ENCODE results near the gene ADAMTS1. TPM values are rescaled to one million over a fixed set of nuclear protein-coding genes. Genes with fewer than 3 reads are reported as not detected.

The ADAMTS1 gene
- total and polyA plus RNA-seq, 2 donors (not counting 3 experiments of a cell fraction or from before 2014, with no cell fraction given): 15.4 to 16.3 TPM

- H3K4me1 ChIP-seq (ENCODE audit: control insufficient read depth, extremely low read depth, insufficient read depth, low read length): no peaks in the 10 kb centered on the region
- no TSS peak for BruUV-seq (replicated peaks)
- intact Hi-C loops (cut with micrococcal nuclease) (no loop called here), dilution Hi-C loops (cut with MboI; ENCODE audit: extremely low pct_ligation_motif_present, low sequenced_read_pairs) (no loop called here)
- no peaks in the 10 kb centered on the region for H3K9me3 ChIP-seq (replicated peaks; ENCODE audit: control insufficient read depth, insufficient read depth, low read length)
- no peaks in the 10 kb centered on the region for H3K9me1 ChIP-seq (replicated peaks; ENCODE audit: control insufficient read depth, extremely low read depth, insufficient read depth, low read length)
- H3K27me3 ChIP-seq (ENCODE audit: control insufficient read depth in 2 of 2, insufficient read depth in 2 of 2, low read length in 2 of 2): peaks cover 0 to 3% of the 10 kb centered on the region in 2 experiments
- no peak overlapping the region for H3K4me2 ChIP-seq (ENCODE audit: insufficient read depth, low read length)
- no peaks in the 10 kb centered on the region for H4K20me1 ChIP-seq (replicated peaks; ENCODE audit: control insufficient read depth, extremely low read depth, insufficient read depth, low read length)
- H3K79me2 ChIP-seq (ENCODE audit: control insufficient read depth, insufficient read depth, low read length): no peaks in the 10 kb centered on the region
- no peak for TF ChIP-seq MAX (IDR thresholded peaks at IDR 0.05; ENCODE audit: insufficient read depth, insufficient read length)
- no peak for TF ChIP-seq JUN (IDR thresholded peaks at IDR 0.05; ENCODE audit: borderline replicate concordance, insufficient read depth, insufficient read length, low read depth)
- no peak for TF ChIP-seq EZH2 (IDR thresholded peaks at IDR 0.05; ENCODE audit: borderline replicate concordance, low read depth, low read length, severe bottlenecking)
- TF ChIP-seq FOS (IDR thresholded peaks at IDR 0.05; ENCODE audit: borderline replicate concordance, insufficient read depth, low read length): no peak
- no peak for TF ChIP-seq POLR2A (IDR thresholded peaks at IDR 0.05; ENCODE audit: low read depth, low read length)
- TF ChIP-seq MYC (IDR thresholded peaks at IDR 0.05; ENCODE audit: low read depth, low read length): no peak
- no peak for TF ChIP-seq GATA2 (IDR thresholded peaks at IDR 0.05; ENCODE audit: insufficient read depth, insufficient read length, low read depth, low read length)
- no peak for TF ChIP-seq POLR2AphosphoS5 (IDR thresholded peaks at IDR 0.05; ENCODE audit: insufficient read depth, low read depth, low read length)
- TF ChIP-seq CTCF (IDR thresholded peaks at IDR 0.05; ENCODE audit: extremely low read depth in 1 of 2, insufficient read depth in 1 of 2, low read depth in 1 of 2, low read length in 2 of 2): no peak
- no peak overlapping the region for H3K27ac ChIP-seq (ENCODE audit: insufficient read depth, low read depth, low read length)
- ChIA-PET POLR2A (no interaction called here), CTCF (interaction anchor here (1.4 kb wide), 1 partner anchor 10 kb away, joined by 3 read pairs; no protein-coding TSS in a partner anchor)
- H3K4me3 ChIP-seq (replicated peaks in 1 of 3; ENCODE audit: insufficient read depth in 1 of 3, low read depth in 1 of 3, low read length in 3 of 3): no peak overlapping the region
- no peak overlapping the region for H3K9ac ChIP-seq (replicated peaks; ENCODE audit: extremely low read depth, insufficient read depth, low read length)
- no peaks in the 10 kb centered on the region for H3K36me3 ChIP-seq (ENCODE audit: control insufficient read depth in 2 of 2, extremely low read depth in 1 of 2, insufficient read depth in 2 of 2, low read length in 2 of 2)
- no peak for DNase-seq (ENCODE audit: low read depth, low spot score)
- FAIRE-seq: no peak
- no peak overlapping the region for H2AFZ ChIP-seq (ENCODE audit: low read depth, low read length)
Measured at GRCh38 chr21:26892151-26892550, 46.9 kb upstream of the ADAMTS1 start.

Data from endothelial cell of umbilical vein (primary cell).